Epithelial cell of prostate (primary cell): ENCODE results near the gene NEIL3.

Source experiments
- DNase-seq: peaks from one replicate; pipeline ENCODE4 v3.0.0-alpha.2; 2011; ENCODE audit warnings: low read depth, low spot score
- H3K27ac ChIP-seq: fragments of 450-650 bp; 2 replicates; pipeline ENCODE4 v1.5.1; 2017; ENCODE audit warnings: mild to moderate bottlenecking

Gene NEIL3

GRCh38 chr4:177351622-177352244 is 42.1 kb downstream of the NEIL3 start:
- no peak overlapping the region for H3K27ac ChIP-seq
- DNase-seq: no peak

DNA sequence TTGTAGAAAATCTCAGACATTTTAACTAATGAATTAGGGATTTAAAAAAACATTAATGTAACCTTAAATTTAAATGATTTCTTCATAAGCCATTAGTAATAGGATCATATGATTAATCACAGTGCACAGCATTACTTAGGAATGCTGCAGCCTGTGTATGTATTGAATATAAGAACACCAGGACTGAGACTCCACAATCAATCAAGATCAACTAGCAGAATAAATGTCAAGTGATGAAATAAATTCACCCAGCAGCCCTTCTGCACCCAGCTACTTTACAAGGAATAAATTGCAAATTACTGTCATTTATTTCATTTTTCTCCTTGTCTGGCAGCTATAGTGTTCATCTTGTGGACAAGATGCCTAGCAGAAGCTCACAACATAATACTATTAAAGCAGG is 46.5 kb downstream of the NEIL3 start:
- H3K27ac ChIP-seq: no peak overlapping the region
- no peak for DNase-seq

- H3K27ac ChIP-seq: no peak overlapping the region
- DNase-seq: no peak
Observed at GRCh38 chr4:177356921-177357320, 47.2 kb downstream of the NEIL3 start.

DNA sequence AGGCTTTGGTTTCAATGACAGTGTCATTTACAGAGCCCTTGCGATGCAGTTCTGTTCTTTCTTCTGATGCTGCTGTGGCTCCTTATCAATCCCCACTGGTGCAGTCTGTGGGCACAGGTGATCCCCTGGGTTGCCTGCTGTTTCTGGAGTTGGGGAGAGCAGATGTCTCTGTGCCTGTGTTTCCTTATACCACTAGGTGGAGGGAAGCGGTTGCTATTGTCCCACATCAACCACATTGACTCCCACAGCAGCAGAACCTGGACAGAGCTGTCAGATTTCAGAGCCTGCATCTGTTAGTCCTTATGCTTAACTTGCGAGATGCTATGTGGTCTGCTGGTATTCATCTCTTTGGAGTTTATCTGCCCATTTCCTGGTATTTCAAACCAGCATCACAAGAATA is 57.7 kb downstream of the NEIL3 start:
- no peak overlapping the region for H3K27ac ChIP-seq
- no peak for DNase-seq

GRCh38 chr4:177369372-177369771 is 59.7 kb downstream of the NEIL3 start:
- no peak for DNase-seq
- H3K27ac ChIP-seq: no peak overlapping the region

DNA sequence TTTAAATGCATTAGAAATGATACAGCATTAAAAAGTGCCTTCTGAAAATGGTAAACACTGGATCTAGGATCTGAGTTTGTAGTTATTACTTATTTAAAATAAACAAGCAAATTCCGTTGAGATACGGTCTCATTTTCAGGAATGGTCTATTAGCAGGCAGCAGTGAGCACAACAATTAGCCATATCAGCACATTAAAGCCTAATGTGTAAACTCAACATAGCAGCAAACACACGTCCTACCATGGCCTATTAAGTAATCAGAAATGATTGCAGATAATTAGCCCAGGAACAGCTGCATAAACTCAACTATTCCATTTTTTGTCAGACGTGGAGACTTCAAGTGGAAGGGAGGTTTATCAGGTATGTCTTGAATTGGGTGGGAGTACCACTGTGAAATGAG is 61.8 kb downstream of the NEIL3 start:
- DNase-seq: no peak
- no peak overlapping the region for H3K27ac ChIP-seq

DNA sequence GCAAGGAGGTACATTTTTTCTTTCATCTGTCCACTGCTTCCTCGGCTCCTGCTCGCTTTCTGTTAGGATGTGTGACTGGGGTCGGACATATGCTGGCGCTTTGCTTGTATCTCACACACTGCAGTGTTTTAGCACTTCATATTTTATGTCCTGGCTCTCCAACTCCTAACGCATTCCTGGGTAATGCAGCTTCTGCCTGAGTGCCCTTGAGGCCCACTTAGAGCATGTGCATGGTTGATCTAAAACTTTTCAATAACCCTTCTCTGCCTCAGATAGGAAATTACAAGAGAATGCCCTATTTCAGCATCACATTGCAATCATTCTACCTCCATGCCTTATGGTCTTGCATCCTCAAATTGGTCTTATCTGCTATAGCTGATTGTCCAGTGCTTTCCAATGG is 65.3 kb downstream of the NEIL3 start:
- H3K27ac ChIP-seq: no peak overlapping the region
- DNase-seq: no peak

- DNase-seq: no peak
- no peak overlapping the region for H3K27ac ChIP-seq
Observed at GRCh38 chr4:177375372-177375771, 65.7 kb downstream of the NEIL3 start.

GRCh38 chr4:177376024-177376423 is 66.3 kb downstream of the NEIL3 start:
- no peak overlapping the region for H3K27ac ChIP-seq
- DNase-seq: no peak

GRCh38 chr4:177380730-177381287 is 71.1 kb downstream of the NEIL3 start:
- DNase-seq: no peak
- H3K27ac ChIP-seq: no peak overlapping the region

- no peak for DNase-seq
- no peak overlapping the region for H3K27ac ChIP-seq
Observed at GRCh38 chr4:177381762-177382310, 72.2 kb downstream of the NEIL3 start.

DNA sequence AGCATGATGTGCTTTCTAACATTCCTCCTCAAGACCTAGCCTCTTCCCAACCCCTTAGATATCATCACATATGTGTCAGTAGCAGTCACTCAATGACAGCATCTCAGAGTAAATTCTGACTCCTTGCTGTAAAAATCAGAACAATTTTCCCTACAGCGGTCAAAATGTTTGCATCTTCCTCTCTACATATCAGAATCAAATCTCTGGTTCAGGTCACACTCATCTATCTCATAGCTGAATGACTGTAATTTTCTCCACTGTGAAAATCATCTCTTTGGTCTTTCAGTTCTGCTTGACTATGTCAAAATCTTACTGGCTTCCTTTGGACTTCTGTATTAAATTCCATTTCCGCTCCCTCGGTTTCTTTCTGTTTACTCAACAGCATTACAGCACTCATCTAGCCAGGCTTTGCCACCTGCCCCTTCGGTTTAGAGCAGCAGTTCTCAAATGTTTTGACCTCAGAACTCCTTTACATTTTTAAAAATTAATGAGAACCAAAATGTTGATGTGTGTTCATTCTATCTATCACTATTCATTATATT is 75.3 kb downstream of the NEIL3 start:
- DNase-seq: no peak
- no peak overlapping the region for H3K27ac ChIP-seq

DNA sequence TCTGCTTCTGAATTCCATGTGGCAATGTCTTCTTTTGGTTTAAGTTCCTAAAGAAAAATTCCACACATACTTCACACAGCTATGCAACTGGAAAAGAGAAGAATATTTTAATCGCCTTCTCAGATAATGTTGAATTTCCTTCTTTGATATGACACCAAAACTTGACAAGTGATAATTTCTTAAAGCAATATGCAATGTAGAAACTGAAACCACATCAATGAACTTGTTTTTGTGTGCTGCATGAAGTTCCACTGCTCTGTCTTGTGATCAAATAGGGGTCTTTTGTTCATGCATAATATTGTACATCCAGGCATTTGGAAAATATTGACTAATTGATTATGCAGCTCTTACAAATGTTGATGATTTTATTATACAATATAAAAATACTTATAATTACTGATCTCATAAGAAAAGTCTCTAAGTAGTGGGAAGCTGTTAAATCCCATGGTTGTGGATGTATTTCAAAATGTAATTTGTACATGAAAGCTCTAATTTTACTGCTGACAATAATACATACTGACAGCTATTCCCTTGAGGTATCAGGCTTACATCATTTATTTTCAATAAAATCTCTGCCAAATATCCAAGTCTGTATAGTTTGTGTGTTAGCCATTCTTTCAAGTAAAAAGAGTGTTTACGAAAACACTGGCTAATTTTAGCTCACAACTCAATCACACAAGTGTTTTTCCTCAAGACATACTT is 76.1 kb downstream of the NEIL3 start:
- no peak overlapping the region for H3K27ac ChIP-seq
- DNase-seq: no peak

DNA sequence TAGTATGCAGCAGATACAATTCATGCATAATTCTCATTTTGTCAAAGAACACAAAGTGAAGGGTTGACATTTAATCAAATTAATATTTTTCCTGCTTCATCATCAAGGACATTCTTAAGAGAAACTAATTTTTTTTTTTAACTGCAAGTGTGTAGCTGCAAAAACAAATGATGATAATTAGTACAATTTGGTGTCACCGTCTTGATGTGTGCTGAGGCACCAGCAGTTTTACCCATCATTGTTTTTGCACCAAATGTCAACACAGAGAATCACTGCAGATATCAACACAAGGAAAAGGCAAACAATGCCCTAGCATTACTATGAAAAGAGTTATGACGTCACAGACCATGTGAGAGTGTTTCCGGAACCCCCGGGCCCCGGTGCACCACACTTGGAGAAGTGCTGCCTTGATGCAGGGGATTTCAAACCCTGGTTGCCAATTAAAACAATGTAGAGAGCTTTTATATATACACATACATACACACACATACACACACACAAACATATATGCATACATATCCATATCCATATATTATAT is 76.7 kb downstream of the NEIL3 start:
- DNase-seq: no peak

GRCh38 chr4:177391287-177391686 is 81.6 kb downstream of the NEIL3 start:
- DNase-seq: no peak

More for the DNA sequence above, 76.7 kb downstream of the NEIL3 start:
- no peak overlapping the region for H3K27ac ChIP-seq

DNA sequence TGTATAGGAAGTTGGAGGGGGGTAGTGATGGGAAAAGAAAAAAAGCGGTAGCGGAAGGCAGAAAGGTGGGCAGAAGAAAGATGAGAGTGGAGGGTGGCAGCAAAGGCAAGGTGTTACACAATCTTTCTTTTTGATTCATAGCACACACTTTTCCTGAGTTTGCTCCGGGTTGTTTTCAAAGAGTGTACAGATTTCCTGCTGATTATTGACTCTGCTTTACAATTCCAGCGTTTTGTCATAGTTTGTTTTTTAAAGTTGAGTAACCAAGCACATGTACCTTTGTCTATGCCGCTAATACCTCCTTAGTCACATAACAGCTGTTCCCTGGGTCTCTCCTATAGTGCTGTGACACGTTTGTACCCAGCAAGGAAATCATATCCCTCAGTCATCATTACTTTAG is 82.3 kb downstream of the NEIL3 start:
- peak; percentile 20 for DNase-seq
- no peak overlapping the region for H3K27ac ChIP-seq

More at GRCh38 chr4:177391287-177391686, 81.6 kb downstream of the NEIL3 start:
- no peak overlapping the region for H3K27ac ChIP-seq

- H3K27ac ChIP-seq: no peak overlapping the region
- DNase-seq: no peak
Observed at GRCh38 chr4:177393236-177393635, 83.6 kb downstream of the NEIL3 start.

DNA sequence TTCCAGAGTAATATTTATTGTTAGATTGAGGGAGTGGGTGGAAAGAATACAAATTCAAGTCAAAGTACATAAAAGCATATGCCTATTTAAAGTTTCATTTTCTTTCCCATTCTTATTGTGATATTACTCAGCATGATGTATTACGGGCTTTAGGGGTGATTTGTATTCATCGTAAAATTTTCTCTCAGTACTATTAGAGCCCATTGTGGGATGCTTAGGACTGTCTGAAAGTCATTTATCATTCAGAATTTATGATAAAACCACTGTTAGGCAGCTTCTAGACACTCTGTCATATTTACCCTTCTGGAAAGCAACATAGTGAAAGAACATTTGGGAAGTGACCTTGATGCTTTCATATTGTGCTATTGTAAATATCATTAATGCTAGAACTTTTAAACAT is 86.7 kb downstream of the NEIL3 start:
- DNase-seq: no peak
- H3K27ac ChIP-seq: no peak overlapping the region

GRCh38 chr4:177400030-177400429 is 90.4 kb downstream of the NEIL3 start:
- no peak for DNase-seq
- no peak overlapping the region for H3K27ac ChIP-seq

- DNase-seq: no peak
- no peak overlapping the region for H3K27ac ChIP-seq
Observed at GRCh38 chr4:177401658-177402273, 92.1 kb downstream of the NEIL3 start.

GRCh38 chr4:177403746-177404145 is 94.1 kb downstream of the NEIL3 start:
- no peak overlapping the region for H3K27ac ChIP-seq
- no peak for DNase-seq
